NB4 (cell line): ENCODE measurements around the gene CAP1.

Experiments
- DNase-seq: peaks from one replicate; pipeline ENCODE4 v3.0.0; 2010; ENCODE audit warnings: low read depth
- H3K4me3 ChIP-seq: one replicate; pipeline ENCODE4 v1.5.1; 2011; ENCODE audit warnings: mild to moderate bottlenecking, low read depth, low read length, moderate library complexity
- CTCF ChIP-seq: IDR thresholded peaks from one replicate; pipeline ENCODE4 v1.5.1; 2012; ENCODE audit warnings: low read depth, low read length
- MYC ChIP-seq: IDR thresholded peaks from 2 replicates; pipeline ENCODE4 v1.6.1; 2011; ENCODE audit warnings: low read depth, low read length
- POLR2A ChIP-seq: IDR thresholded peaks from 2 replicates; pipeline ENCODE4 v1.6.1; 2011; ENCODE audit warnings: mild to moderate bottlenecking; ENCODE audit not compliant: insufficient read length; ENCODE audit errors: extremely low read depth
- TF ChIP-seq, protein P1 (sequence below): IDR thresholded peaks from 2 replicates; pipeline ENCODE4 v1.6.1; 2011; ENCODE audit warnings: low read depth, low read length

The CAP1 gene

GRCh38 chr1:40045182-40045581 lies 4.7 kb downstream of the CAP1 start:
- TF ChIP-seq, protein P1, sequence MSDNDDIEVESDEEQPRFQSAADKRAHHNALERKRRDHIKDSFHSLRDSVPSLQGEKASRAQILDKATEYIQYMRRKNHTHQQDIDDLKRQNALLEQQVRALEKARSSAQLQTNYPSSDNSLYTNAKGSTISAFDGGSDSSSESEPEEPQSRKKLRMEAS, result no peak
- TF ChIP-seq MYC (no peak), CTCF (no peak), POLR2A (no peak)
- no peak overlapping the region for H3K4me3 ChIP-seq
- DNase-seq, result no peak

DNA sequence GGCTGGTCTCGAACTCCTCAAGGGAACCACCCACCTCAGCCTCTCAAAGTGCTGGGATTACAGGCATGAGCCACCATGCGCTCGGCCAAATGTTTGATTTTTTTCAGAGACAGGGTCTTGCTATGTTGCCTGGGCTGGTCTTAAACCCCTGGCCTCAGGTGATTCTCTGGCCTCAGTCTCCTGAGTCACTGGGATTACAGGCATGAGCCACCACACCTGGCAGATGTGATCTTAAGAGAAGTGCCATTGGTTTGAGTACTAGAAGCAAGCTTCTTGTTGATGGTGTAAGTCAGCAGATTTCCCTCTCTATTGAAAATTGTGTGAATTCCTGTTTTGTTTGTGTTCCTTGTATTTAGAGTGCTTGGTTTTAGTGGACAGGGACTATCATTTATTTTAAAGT lies 5.2 kb downstream of the CAP1 start:
- no peak for DNase-seq
- H3K4me3 ChIP-seq, result no peak overlapping the region
- TF ChIP-seq CTCF (no peak), POLR2A (no peak), MYC (no peak)
- TF ChIP-seq, protein P1, result no peak

GRCh38 chr1:40047276-40047675 lies 6.7 kb downstream of the CAP1 start:
- no peak for DNase-seq
- H3K4me3 ChIP-seq, result no peak overlapping the region
- TF ChIP-seq POLR2A, result no peak
- TF ChIP-seq CTCF, result no peak
- TF ChIP-seq MYC, result no peak
- TF ChIP-seq, protein P1, result no peak

- H3K4me3 ChIP-seq, result no peak overlapping the region
- no peak for DNase-seq
- TF ChIP-seq POLR2A (no peak), MYC (no peak), CTCF (no peak)
- TF ChIP-seq, protein P1, result no peak
These were observed 7.2 kb downstream of the CAP1 start for GRCh38 chr1:40047769-40048168.

DNA sequence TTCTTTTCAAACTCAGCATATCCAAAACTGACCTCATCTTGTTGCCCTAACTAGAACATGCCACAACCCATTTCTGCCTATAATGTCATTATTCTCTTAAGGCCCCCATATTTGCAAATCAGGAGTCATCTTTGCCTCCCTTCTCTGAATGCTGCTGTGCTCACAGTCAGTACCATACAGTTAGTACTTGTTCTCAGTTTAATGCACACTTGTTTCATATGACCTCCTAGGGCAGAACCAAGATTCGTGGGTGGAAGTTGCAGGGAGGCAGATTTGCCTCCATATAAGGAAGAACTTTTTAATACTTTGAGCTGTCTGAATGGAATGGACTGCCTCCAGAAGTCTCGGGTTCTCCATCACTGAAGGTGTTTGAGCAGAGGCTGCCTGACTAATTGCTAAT lies 9.2 kb downstream of the CAP1 start:
- H3K4me3 ChIP-seq, result no peak overlapping the region
- TF ChIP-seq CTCF (no peak), MYC (no peak), POLR2A (no peak)
- TF ChIP-seq, protein P1, result no peak
- DNase-seq, result no peak

GRCh38 chr1:40050863-40051262 lies 10.3 kb downstream of the CAP1 start:
- peak; percentile 26 for DNase-seq
- TF ChIP-seq POLR2A (no peak), MYC (no peak), CTCF (no peak)
- TF ChIP-seq, protein P1, result no peak
- H3K4me3 ChIP-seq, result no peak overlapping the region
